ENCODE data around the gene CCDC158.
"Not testable (repeated sequence)": the region's sequence is repeated elsewhere in the genome, so short reads cannot be mapped to it uniquely, and the experiment has no call there.

The CCDC158 gene

GRCh38 chr4:76373919-76374552 is 46.9 kb downstream of the CCDC158 start:
- no peak for DNase-seq (ENCODE audit: low spot score)

- DNase-seq (ENCODE audit: low spot score): no peak
Measured at GRCh38 chr4:76366737-76367136, 54.2 kb downstream of the CCDC158 start.

- DNase-seq (ENCODE audit: low spot score): no peak
Measured at GRCh38 chr4:76365636-76366035, 55.3 kb downstream of the CCDC158 start.

- DNase-seq (ENCODE audit: low spot score): no peak
Measured at GRCh38 chr4:76364763-76365162, 56.2 kb downstream of the CCDC158 start.

- DNase-seq (ENCODE audit: low spot score): no peak
Measured at GRCh38 chr4:76363556-76364290, 57.2 kb downstream of the CCDC158 start.

- no peak for DNase-seq (ENCODE audit: low spot score)
Measured at GRCh38 chr4:76361689-76362412, 59.1 kb downstream of the CCDC158 start.

GRCh38 chr4:76359881-76360466 is 61.0 kb downstream of the CCDC158 start:
- not testable (repeated sequence) for DNase-seq (ENCODE audit: low spot score)

- no peak for DNase-seq (ENCODE audit: low spot score)
Measured at GRCh38 chr4:76357981-76358380, 63.0 kb downstream of the CCDC158 start.

GRCh38 chr4:76354517-76355473 is 66.1 kb downstream of the CCDC158 start:
- DNase-seq (ENCODE audit: low spot score): no peak

- no peak for DNase-seq (ENCODE audit: low spot score)
Measured at GRCh38 chr4:76342803-76343202, 78.1 kb downstream of the CCDC158 start.

GRCh38 chr4:76342191-76342590 is 78.8 kb downstream of the CCDC158 start:
- DNase-seq (ENCODE audit: low spot score): no peak

GRCh38 chr4:76341063-76341462 is 79.9 kb downstream of the CCDC158 start:
- DNase-seq (ENCODE audit: low spot score): no peak

GRCh38 chr4:76339364-76339763 is 81.6 kb downstream of the CCDC158 start:
- DNase-seq (ENCODE audit: low spot score): no peak

- DNase-seq (ENCODE audit: low spot score): no peak
Measured at GRCh38 chr4:76334885-76335284, 86.1 kb downstream of the CCDC158 start.

GRCh38 chr4:76326515-76326914 is 94.4 kb downstream of the CCDC158 start:
- no peak for DNase-seq (ENCODE audit: low spot score)

GRCh38 chr4:76325072-76325471 is 95.9 kb downstream of the CCDC158 start:
- DNase-seq (ENCODE audit: low spot score): no peak

GRCh38 chr4:76322236-76322635 is 98.7 kb downstream of the CCDC158 start:
- DNase-seq (ENCODE audit: low spot score): no peak

- no peak for DNase-seq (ENCODE audit: low spot score)
Measured at GRCh38 chr4:76316131-76316530, 104.8 kb downstream of the CCDC158 start.

- DNase-seq (ENCODE audit: low spot score): no peak
Measured at GRCh38 chr4:76315267-76315918, 105.5 kb downstream of the CCDC158 start.

- DNase-seq (ENCODE audit: low spot score): no peak
Measured at GRCh38 chr4:76313547-76313946, 107.4 kb downstream of the CCDC158 start.

- no peak for DNase-seq (ENCODE audit: low spot score)
Measured at GRCh38 chr4:76312457-76312856, 108.5 kb downstream of the CCDC158 start.
